CD4-positive, alpha-beta T cell treated with Interleukin-4 for 1 hour (primary cell): ENCODE data around the gene FAHD2B.
A peak's percentile ranks its signal among the peaks of the same experiment; 100 is the strongest.
"Not testable (repeated sequence)": the region's sequence is repeated elsewhere in the genome, so short reads cannot be mapped to it uniquely, and the experiment has no call there.

Source experiments
- DNase-seq, 2 donors: peaks; one replicate each; pipeline ENCODE4 v3.0.0-alpha.2; 2020 to 2022

FAHD2B gene, protein sequence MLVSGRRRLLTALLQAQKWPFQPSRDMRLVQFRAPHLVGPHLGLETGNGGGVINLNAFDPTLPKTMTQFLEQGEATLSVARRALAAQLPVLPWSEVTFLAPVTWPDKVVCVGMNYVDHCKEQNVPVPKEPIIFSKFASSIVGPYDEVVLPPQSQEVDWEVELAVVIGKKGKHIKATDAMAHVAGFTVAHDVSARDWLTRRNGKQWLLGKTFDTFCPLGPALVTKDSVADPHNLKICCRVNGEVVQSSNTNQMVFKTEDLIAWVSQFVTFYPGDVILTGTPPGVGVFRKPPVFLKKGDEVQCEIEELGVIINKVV

DNA sequence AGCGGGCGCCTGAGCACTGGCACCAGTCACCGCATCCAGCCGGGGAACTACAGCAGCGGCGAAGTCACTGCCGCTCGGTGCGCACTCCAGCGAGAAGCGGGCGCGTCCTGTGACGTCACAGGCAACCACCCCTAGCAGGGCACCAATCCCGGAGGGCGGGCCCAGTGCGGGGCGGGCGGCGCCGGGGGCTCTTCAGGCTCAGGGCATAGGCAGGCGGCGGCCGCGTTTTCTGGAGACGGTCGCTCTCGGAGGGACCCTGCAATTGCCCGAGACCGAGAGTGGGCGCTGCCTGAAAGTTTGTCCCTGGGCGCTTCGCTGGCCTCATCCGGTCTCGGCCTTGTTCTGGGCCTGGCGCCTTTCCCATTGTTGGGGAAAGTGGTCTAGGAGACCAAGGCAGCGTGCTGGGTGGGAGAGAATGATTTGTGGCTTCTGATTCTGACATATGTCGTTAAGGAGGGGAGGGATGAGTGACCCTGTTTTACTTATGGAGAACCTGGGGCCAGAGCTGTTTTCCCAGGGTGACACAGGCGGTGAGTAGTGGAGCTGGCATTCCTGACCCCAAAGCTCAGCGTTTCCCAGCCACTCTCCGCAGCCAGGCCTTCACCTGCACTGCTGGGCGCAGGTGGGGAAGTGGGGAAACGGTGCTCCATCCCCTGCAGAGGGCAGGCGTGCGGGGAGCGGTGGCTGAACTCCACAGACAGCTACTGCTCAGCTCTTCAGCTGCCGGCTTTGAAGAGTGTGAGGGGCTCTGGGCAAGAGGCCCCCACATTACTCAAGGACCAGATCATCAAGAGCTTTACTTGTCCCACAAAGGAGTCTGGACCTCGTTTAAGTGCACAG, at the start of gene FAHD2B:
Gene FAHD2B (minus strand): TSS at position 111 of the 840 bp plus-strand sequence. CDS start 3,176 bp downstream, outside the sequence.
- peak; percentile 87 to 90 for DNase-seq

DNA sequence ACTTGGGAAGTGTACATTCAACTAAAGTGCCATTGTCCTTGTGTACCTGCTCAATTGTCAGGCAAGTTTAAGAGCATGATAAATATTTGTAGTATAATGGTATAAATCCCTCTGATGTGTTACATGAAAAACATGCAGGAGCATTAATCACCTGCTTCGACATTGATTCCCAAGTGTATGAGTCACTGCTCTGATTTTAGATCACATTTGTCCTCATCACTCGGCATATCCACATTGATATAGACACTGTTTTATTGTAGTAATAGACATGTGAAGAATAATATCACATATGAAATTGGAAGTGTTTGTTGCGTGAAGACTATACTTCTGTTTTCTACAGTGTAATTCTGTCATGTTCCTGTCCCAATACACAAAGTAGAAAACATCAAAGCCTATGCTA, 49.3 kb upstream of the FAHD2B start:
- DNase-seq = not testable (repeated sequence)

DNA sequence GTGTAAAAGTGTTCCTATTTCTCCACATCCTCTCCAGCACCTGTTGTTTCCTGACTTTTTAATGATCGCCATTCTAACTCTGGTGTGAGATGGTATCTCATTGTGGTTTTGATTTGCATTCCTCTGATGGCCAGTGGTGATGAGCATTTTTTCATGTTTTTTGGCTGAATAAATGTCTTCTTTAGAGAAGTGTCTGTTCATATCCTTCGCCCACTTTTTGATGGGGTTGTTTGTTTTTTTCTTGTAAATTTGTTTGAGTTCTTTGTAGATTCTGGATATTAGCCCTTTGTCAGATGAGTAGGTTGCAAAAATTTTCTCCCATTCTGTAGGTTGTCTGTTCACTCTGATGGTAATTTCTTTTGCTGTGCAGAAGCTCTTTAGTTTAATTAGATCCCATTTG, 34.4 kb upstream of the FAHD2B start:
- not testable (repeated sequence) for DNase-seq

DNA sequence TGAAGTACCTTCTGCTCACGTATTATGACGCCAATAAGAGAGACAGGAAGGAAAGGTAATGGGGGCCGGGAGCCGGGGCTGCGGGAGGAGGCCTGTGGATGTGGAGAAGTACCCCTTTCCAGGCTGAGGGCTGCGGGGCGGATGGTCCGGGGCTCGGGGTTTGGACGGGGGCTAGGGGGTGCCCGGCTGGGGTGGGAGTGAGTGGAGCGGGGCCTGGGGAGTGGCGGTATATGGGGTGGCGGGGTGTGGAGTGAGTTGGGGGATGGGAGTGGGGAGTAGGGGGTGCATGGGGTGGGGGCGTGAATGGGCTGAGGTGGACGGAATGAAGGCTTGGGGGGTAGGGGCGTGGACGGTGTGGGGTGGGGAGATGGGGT, 19.2 kb upstream of the FAHD2B start:
- DNase-seq = not testable (repeated sequence)

DNA sequence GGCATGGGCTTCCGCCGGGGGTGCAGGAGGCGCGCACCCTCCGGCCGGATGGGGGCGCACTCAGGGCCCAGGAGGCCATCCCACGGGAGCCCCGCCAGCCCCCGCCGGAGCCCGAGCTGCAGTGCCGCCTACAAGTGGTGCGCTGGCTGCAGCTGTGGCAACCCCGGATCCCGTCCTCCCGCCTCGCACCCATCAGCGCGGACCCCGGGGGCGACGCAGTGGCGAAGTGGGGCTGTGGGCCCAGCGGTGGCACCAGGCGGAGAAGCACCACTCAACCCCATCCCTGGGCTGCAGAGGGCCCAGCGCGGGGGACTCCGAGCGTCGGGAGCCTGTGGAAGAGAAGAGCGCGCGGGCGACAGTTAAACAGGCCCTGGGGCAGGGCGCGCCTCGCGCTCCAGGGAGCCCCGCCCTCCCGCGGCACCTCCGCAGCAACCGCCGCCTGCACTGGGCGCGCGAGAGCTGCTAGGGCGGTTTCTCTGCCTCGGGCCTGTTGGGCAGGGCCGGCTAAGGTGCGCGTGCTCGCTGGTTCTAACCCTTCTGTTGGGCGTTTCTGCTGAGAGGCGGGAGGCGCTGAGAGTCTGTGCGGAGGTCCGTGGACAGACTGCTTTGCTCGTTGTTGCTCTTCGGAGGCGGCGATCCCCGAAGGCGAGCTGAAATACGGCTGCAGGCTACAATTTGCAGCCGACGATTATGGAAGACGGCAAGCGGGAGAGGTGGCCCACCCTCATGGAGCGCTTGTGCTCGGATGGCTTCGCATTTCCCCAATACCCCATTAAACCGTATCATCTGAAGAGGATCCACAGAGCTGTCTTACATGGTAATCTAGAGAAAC, 18.6 kb upstream of the FAHD2B start, which contains the start of gene ANKRD36:
Gene ANKRD36 (plus strand): TSS at position 104 of the 832 bp plus-strand sequence. CDS start 587 bp downstream, at position 691.
- peak; percentile 85 for DNase-seq

DNA sequence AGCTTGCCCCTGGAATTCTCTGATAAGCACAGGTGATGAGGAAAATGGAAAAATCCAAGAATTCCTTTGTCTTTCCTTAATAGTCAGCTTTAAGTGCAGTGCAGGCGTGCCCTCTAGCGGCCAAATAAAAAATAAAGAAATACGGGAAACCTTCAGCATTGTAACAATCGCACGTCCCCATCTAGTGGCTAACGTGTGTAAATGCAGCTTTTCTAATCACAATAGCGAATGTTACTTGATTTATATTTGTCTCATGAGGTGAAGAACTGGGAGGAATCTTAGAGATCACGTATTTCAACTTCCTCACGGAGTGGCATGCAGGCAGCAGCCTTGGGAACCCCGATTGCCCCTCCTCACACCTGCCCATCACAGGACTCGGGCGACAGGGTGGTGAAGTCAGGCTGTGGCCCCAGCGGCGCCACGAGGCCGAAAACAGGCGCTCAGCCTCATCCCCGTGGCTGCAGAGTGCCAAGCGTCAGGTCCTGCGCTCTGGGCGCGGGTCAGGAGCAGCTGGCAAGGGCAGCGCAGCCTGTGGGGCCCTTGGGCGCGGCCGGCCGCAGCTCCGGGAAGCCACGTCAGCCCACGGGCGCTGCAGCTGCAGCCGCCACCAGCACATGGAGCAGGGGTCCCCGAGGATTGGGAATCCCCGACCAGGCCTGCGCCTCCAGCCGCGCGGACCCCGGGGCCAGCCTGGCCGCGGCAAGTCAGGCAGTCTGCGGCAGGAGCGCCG, 17.8 kb upstream of the FAHD2B start:
- peak; percentile 66 to 82 for DNase-seq

DNA sequence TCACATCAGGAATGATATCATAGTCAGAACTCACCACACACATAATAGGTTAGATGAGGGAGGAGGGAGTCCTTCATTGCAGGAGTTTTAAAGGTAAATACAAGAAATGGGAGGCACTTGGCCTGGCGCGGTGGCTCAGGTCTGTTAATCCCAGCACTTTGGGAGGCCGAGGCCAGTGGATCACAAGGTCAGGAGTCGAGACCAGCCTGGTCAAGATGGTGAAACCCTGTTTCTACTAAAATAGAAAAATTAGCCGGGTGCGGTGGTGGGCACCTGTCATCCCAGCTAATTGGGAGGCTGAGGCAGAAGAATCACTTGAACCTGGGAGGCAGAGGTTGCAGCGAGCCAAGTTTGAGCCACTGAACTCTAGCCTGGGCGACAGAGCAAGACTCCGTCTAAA, 16.6 kb upstream of the FAHD2B start:
- not testable (repeated sequence) for DNase-seq

DNA sequence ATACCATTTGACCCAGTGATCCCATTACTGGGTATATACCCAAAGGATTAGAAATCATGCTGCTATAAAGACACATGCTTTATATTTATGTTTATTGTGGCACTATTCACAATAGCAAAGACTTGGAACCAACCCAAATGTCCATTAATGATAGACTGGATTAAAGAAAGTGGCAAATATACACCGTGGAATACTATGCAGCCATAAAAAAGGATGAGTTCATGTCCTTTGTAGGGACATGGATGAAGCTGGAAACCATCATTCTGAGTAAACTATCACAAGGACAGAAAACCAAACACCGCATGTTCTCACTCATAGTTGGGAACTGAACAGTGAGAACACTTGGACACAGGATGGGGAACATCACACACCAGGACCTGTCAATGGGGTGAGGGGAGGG, 12.2 kb upstream of the FAHD2B start:
- DNase-seq = not testable (repeated sequence)

DNA sequence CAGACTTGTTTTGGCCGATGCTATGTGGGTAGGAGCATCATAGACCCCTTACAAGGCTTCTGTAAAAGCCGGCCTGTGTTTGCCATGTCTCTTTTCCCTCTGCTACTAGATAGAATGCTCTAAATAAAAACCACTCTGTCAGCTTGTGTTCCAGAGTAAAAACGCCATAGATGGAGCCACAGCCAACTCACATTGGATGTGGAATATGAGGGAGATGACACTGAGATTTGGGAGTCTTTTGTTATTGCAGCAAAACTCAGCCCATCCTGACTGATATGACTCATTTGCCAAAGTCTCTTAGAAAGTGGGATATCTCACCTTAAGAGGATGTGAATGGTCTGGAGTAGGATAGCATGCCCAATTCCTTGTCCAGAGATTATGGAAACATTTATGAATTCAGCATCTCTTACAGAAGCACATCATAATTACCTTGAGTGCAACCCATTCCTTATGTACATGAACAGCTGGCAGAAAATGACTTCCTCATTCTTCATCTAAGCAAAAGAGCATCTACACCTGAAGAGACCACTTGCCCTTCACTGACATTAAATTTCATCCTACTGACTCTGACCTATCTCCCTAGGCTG, 4.2 kb upstream of the FAHD2B start:
- not testable (repeated sequence) for DNase-seq

DNA sequence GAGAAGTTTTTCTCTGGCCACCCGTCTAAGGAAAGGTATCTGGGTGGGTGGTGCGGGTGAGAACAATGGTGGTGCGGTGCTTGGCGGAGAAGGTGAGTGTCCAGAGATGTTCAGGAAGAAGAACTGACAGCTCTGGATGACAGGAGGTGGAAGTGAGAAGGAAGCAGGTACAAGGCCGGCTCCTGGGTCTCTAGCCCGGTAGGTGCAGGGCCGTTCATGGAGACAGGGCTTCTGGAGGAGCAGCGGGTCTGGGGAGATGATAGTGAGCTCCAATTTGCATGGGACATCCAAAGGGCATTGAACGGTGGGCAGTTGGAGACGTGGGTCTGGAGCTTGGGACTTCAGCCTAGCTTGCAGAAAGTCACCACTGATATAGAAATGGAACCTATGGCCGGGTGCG, 979 bp upstream of the FAHD2B start:
- no peak for DNase-seq

DNA sequence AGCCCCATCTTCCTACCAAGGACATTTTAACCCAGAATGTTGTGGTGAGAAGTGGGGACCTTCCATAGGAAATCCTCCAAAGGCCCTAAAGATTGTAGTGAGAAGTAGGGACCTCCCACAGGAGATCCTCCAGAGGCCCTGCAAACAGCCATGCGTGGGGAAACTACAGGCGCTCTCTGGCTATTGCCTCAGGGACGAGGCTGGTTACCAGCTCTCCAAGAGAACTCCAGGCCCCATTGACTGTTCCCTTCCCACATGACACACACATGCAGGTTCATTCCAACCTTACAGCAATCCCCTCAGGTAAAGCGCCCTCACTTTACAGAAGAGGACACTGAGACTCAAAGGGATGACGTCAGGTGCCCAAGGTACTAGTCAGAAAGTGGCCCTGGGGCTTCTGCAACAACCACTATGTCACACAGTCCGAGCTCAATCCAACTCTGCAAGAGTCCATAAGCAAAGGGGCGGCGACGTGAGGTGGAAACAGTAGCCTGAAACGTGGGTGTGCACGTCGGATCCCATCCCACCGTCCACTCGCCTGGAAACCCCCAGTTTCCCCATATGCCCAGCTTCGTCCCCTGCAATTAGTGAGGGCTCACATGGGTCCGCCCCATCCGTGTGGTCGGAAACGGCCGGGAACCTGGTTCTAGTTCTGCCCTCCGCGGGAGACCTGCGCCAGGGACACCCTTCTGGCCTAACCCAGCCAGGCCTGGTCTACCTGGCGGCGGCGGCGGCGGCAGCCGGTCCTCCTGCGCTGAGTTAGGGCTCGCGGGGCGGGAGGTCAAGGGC, 505 bp downstream of the FAHD2B start:
- not testable (repeated sequence) for DNase-seq

DNA sequence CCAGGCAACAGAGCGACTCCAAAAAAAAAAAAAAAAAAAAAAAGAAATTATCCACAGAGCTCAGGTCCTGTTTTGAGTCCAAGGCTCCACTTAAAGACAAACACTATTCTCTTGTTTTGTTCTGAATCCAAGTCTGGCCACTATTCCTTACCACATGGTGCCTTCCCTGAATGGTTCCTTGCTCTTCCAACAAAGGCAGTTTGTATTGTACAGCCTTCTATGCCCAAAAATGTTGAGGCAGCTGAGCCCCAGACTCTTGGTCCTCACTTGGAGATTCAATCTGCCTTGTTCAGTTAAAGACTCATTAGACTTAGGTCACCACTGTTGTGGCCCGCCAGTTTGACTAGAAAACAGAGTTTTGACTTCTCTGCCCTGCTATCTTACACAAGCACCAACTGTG, 1.7 kb downstream of the FAHD2B start:
- DNase-seq = not testable (repeated sequence)

DNA sequence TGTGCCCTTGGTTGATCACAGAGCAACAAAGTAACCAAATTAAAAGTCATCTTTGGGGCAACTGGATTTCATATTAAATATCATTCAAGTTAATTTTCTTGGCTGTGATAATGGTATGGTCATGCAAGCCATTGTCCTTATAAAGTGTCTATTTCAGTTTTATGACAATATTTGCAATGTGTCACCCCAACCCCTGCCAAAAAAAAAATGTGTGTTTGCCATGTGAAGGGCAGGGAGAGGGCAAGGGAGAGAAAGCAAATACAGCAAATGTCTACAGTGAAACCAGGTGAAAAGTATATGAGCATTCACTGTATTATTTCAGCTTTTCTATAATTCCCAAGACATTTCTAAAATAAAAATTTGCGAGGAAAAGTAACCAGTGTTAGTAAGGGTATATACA, 6.0 kb downstream of the FAHD2B start:
- not testable (repeated sequence) for DNase-seq

DNA sequence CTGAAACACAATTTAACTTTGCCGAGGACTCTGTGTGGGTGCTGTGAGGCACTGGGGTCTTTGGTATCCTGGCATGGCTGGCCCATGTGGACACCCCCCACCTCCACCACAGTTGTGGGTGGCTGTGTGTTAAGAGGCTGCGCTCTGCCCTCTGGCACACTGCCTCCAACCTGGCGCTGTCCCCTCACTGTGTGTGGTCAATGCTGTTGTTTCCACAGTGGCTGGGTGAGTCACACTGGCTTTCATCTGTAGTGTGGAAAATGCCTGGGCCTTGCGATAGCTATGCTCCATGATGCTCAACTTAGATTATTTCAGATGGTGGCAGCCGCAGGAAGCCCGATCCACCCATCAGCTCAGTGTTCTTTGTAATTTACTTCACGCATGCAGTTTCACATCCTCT, 9.6 kb downstream of the FAHD2B start:
- not testable (repeated sequence) for DNase-seq

DNA sequence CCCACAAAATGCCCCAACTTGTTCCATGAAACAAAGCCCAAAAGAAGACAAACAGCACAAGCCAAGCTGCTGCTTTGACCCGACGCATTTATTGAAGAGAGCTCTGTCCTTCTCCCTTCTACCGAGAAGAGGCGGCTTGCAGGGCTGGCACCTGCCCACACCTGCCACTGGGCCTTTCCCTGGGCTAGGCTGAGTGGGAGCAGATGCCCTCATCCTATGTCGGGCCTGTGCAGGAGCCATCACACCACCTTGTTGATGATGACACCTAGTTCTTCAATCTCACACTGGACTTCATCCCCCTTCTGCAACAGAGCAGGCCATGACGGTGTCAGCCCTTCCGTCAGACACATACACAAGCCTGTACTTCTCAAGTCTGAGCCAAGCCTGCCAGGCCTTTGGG, 11.2 kb downstream of the FAHD2B start:
- not testable (repeated sequence) for DNase-seq

DNA sequence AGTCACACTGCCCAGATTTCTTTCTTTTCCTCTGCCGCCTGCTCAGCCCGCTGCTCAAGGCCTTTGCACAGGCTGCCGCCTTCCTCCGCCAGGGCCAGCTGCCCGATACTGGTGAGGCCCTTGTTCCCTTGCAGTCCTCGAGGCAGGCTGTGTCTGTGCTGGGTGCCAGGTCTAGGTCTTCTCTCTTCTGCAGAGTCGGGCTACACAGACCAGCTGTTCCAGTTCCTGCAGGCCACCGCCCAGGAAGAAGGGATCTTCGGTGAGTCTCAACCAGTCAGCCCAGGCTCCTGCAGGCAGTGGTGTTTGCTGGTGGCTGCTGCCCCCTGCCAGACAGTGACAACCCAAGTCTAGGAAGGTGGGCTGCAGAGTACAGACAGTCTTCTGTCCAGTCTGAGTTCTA, 12.5 kb downstream of the FAHD2B start:
- not testable (repeated sequence) for DNase-seq

DNA sequence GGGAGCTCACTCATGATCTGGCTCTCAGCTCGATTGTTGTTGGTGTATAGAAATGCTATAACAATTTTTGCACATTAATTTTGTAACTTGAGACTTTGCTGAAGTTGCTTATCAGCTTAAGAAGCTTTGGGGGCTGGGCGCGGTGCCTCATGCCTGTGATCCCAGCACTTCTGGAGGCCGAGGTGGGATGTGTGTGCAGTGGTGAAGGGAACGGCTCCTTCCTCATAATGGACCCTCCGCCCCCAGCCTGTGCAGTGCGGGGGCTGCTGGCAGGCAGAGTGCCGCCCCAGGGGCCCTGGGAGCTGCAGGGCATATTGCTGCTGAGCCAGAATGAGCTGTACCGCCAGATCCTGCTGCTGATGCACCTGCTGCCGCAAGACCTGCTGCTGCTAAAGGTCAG, 13.8 kb downstream of the FAHD2B start:
- DNase-seq = not testable (repeated sequence)

DNA sequence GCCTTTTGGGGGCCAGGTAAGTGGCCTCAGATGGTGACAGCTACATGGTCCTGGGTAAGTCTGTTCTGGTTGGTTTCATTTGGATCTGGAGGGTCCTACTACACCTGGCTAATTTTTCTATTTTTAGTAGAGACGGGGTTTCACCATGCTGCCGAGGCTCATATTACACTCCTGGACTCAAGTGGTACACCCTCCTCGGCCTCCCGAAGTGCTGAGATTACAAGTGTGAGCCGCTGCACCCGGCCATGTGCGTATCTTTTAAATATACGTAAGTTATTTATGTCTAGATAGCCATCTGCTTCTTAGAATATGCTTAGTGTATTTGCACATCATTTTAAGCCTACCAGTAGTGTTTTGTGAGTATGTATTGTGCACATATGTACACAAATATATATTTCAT, 17.5 kb downstream of the FAHD2B start:
- not testable (repeated sequence) for DNase-seq

DNA sequence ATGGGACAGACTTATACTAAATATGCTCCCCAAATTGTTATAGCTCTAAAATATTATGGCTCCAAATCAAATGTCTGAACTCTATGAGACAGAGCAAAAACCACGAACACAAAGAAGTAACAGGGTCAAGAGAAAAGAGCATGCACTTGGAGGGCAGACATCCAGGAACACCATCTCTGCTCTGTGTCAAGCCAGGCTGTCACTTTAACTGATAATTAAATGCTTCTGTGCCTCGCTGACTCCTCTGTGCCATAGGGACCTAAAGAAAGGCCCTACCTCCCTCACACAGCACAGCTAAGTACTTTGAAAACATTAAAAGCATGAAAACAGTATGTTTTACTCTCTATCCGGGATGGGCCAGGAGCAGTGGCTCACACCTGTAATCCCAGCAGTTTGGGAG, 23.8 kb downstream of the FAHD2B start:
- not testable (repeated sequence) for DNase-seq

DNA sequence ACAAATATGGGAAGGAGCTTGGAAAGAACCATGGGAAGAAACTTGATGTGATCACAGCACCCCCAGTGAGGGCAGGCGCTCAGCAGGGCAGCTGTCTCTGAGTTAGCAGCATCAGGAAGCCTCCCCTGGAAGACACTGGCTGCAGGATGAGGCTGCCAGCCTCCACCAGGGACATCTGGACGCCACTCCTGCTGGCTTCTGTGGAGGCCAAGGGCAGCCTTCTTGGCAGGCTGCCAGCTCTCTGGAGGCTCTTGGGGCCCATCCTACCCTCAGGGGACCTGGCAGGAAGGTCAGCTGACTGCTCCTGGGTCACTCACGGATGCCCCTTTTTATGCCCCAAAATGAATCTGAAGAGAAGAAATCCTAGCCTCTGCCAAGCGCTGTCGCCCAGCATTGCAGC, 26.0 kb downstream of the FAHD2B start:
- DNase-seq = not testable (repeated sequence)

DNA sequence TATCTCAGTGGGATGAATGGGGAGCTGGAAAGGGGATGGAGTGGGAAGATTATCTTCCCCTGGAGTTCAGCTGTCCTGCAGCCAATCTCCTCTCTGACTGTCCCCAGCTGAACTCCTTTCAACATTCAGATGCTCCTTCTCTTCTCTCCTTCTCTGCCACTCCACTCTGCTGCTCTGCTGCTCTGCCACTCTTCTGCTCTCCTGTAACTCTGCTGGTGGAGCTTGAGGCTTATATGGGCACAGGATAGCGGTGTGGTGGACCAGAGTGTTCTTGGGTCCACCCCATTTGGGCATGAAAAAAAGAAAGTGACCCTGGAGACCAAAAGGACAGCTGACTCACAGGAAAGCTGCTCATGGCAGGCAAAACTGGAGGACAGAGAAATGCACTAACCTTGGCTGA, 26.6 kb downstream of the FAHD2B start:
- no peak for DNase-seq
